GM23338 (cell line): ENCODE results near the gene EED. TPM values are rescaled to one million over a fixed set of nuclear protein-coding genes. Genes with fewer than 3 reads are reported as not detected.

Experiments
- ATAC-seq: fragments of 200-7000 bp; cut with Tn5 transposase; 3 replicates; pipeline ENCODE4 v1.9.1; 2020
- DNase-seq: peaks from one replicate; pipeline ENCODE4 v3.0.0-alpha.2; 2015; ENCODE audit warnings: low spot score
- H2AFZ ChIP-seq: fragments of 200-600 bp; sonication (generic); 2 replicates; pipeline ENCODE4 v1.8.0; 2016; ENCODE audit warnings: antibody characterized with exemption, mild to moderate bottlenecking, moderate library complexity
- H3F3A ChIP-seq: fragments of 200-600 bp; sonication (generic); replicated peaks from 2 replicates; pipeline ENCODE4 v1.8.0; 2017; ENCODE audit warnings: antibody characterized with exemption, mixed run types, low read depth
- H3K27ac ChIP-seq: fragments of 200-600 bp; sonication (generic); 2 replicates; pipeline ENCODE4 v1.6.1; 2016; ENCODE audit warnings: low read depth
- H3K27me3 ChIP-seq: fragments of 200-600 bp; sonication (generic); 2 replicates; pipeline ENCODE4 v1.8.0; 2016; ENCODE audit warnings: mild to moderate bottlenecking, mixed run types, moderate library complexity; ENCODE audit not compliant: insufficient read depth
- H3K36me3 ChIP-seq: fragments of 200-600 bp; sonication (generic); 2 replicates; pipeline ENCODE4 v1.8.0; 2016; ENCODE audit warnings: mild to moderate bottlenecking; ENCODE audit not compliant: insufficient read depth
- H3K4me1 ChIP-seq: fragments of 200-600 bp; sonication (generic); 2 replicates; pipeline ENCODE4 v1.8.0; 2016; ENCODE audit warnings: mild to moderate bottlenecking, moderate library complexity; ENCODE audit not compliant: insufficient read depth
- H3K4me2 ChIP-seq: fragments of 200-600 bp; sonication (generic); 2 replicates; pipeline ENCODE4 v1.7.1; 2017; ENCODE audit warnings: mixed run types
- H3K4me3 ChIP-seq: fragments of 200-600 bp; sonication (generic); 2 replicates; pipeline ENCODE4 v1.6.1; 2016; ENCODE audit warnings: mixed run types
- H3K79me2 ChIP-seq: fragments of 200-600 bp; sonication (generic); replicated peaks from 2 replicates; pipeline ENCODE4 v1.8.0; 2017; ENCODE audit warnings: mild to moderate bottlenecking; ENCODE audit not compliant: insufficient read depth
- H3K9me2 ChIP-seq: fragments of 200-600 bp; sonication (generic); 2 replicates; pipeline ENCODE4 v1.8.0; 2017; ENCODE audit not compliant: insufficient read depth
- H4K20me1 ChIP-seq: fragments of 200-600 bp; sonication (generic); replicated peaks from 2 replicates; pipeline ENCODE4 v1.8.0; 2017; ENCODE audit warnings: mild to moderate bottlenecking; ENCODE audit not compliant: insufficient read depth
- H3K27ac Mint-ChIP-seq: 2 replicates; pipeline ENCODE4 v1.8.0; 2020; ENCODE audit warnings: inconsistent platforms, mild to moderate bottlenecking, moderate library complexity, mixed read lengths
- H3K27me3 Mint-ChIP-seq: 3 replicates; pipeline ENCODE4 v1.8.0; 2022; ENCODE audit warnings: low read depth, mild to moderate bottlenecking, moderate library complexity, mixed read lengths, inconsistent platforms; ENCODE audit not compliant: insufficient read depth, poor library complexity
- H3K36me3 Mint-ChIP-seq: 3 replicates; pipeline ENCODE4 v1.8.0; 2021; ENCODE audit warnings: low read depth, mild to moderate bottlenecking, inconsistent platforms, moderate library complexity, mixed read lengths
- H3K4me1 Mint-ChIP-seq: 3 replicates; pipeline ENCODE4 v1.8.0; 2020; ENCODE audit warnings: mild to moderate bottlenecking, inconsistent platforms, mixed read lengths
- H3K4me3 Mint-ChIP-seq: 3 replicates; pipeline ENCODE4 v1.8.0; 2021; ENCODE audit warnings: moderate library complexity, mild to moderate bottlenecking, inconsistent platforms, mixed read lengths
- H3K9me3 Mint-ChIP-seq: 3 replicates; pipeline ENCODE4 v1.8.0; 2020; ENCODE audit warnings: moderate library complexity, mild to moderate bottlenecking, inconsistent platforms, mixed read lengths
- CREB1 ChIP-seq: fragments of 250-450 bp; sonication (Bioruptor Pico); IDR thresholded peaks from 2 replicates; pipeline ENCODE4 v1.5.0; 2020; ENCODE audit warnings: low read depth, mild to moderate bottlenecking, moderate library complexity
- EZH2phosphoT487 ChIP-seq: fragments of 200-600 bp; sonication (generic); IDR thresholded peaks from one replicate; pipeline ENCODE4 v1.8.1; 2018; ENCODE audit warnings: antibody characterized with exemption; ENCODE audit not compliant: unreplicated experiment
- JUNB ChIP-seq: IDR thresholded peaks from one replicate; pipeline ENCODE4 v1.6.1; 2016; ENCODE audit warnings: antibody characterized with exemption; ENCODE audit not compliant: unreplicated experiment
- POLR2AphosphoS5 ChIP-seq: IDR thresholded peaks from 2 replicates; pipeline ENCODE4 v1.6.1; 2016; ENCODE audit warnings: antibody characterized with exemption, low read depth
- STAT1 ChIP-seq: IDR thresholded peaks from one replicate; pipeline ENCODE4 v1.6.1; 2016; ENCODE audit warnings: antibody characterized with exemption; ENCODE audit not compliant: unreplicated experiment
- ZNF114 ChIP-seq: fragments of 250-450 bp; sonication (Bioruptor Pico); IDR thresholded peaks from 2 replicates; pipeline ENCODE4 v1.5.0; 2020; ENCODE audit warnings: mild to moderate bottlenecking, moderate library complexity
- ZNF331 ChIP-seq: fragments of 250-450 bp; sonication (Bioruptor Pico); IDR thresholded peaks from 2 replicates; pipeline ENCODE4 v1.5.0; 2020; ENCODE audit warnings: low read depth, mild to moderate bottlenecking, moderate library complexity
- polyA plus RNA-seq: library from polyadenylated mRNA; unstranded; fragments of >200 nt; fragmentation: Nextera tagmentation; extraction: Ambion mirVana; gene quantifications from 2 replicates; pipeline ENCODE4 v1.2.1, GENCODE V29; 2016
- total RNA-seq: library from RNA; depleted of rRNA; stranded (reverse); fragments of >200 nt; shearing (Covaris generic); gene quantifications from 2 replicates; pipeline ENCODE4 v1.2.3, GENCODE V29; 2014
- TF ChIP-seq, protein P1 (sequence below), 2 experiments: fragments of 200-600 bp in 1 of 2; sonication (generic) in 1 of 2; conservative IDR thresholded peaks; 2 replicates each; pipeline versions ENCODE4 v1.5.1 to v1.6.1; 2016 to 2017; ENCODE audit warnings: antibody characterized with exemption in 2 of 2, low read depth in 2 of 2, mild to moderate bottlenecking in 2 of 2, moderate library complexity in 1 of 2
- TF ChIP-seq, protein P2 (sequence below): IDR thresholded peaks from one replicate; pipeline ENCODE4 v1.6.1; 2018; ENCODE audit warnings: antibody characterized with exemption; ENCODE audit not compliant: unreplicated experiment
- TF ChIP-seq, protein P3 (sequence below): IDR thresholded peaks from 2 replicates; pipeline ENCODE4 v1.6.1; 2016; ENCODE audit warnings: antibody characterized with exemption

EED gene
- total and polyA plus RNA-seq, 2 experiments from 2014 or later: 26.7 to 29.7 TPM

DNA sequence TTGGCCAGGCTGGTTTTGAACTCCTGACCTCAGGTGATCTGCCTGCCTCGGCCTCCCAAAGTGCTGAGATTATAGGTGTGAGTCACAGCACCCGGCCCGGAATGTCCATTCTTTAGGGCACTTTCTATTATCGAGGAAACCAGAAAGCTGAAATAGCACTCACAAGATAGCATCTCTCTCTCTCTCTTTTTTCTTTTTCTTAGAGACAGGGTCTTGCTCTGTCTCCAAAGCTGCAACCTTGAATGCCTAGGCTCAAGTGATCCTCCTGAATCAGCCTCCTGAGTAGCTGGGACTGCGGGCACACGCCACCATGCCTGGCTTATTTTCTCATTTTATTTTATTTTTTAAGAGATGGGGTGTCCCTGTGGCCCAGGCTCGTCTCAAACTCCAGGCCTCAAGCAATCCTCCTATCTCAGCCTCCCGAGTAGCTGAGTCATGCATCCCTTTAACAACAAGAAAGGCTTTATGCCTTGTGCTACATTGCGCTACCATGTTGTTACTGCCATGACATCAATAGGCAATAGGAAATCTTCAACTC is 7.2 kb upstream of the EED start (continued):
- TF ChIP-seq, protein P1, sequence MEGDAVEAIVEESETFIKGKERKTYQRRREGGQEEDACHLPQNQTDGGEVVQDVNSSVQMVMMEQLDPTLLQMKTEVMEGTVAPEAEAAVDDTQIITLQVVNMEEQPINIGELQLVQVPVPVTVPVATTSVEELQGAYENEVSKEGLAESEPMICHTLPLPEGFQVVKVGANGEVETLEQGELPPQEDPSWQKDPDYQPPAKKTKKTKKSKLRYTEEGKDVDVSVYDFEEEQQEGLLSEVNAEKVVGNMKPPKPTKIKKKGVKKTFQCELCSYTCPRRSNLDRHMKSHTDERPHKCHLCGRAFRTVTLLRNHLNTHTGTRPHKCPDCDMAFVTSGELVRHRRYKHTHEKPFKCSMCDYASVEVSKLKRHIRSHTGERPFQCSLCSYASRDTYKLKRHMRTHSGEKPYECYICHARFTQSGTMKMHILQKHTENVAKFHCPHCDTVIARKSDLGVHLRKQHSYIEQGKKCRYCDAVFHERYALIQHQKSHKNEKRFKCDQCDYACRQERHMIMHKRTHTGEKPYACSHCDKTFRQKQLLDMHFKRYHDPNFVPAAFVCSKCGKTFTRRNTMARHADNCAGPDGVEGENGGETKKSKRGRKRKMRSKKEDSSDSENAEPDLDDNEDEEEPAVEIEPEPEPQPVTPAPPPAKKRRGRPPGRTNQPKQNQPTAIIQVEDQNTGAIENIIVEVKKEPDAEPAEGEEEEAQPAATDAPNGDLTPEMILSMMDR (conservative IDR thresholded peaks at IDR 0.05; ENCODE audit: low read depth in 2 of 2): no peak
- TF ChIP-seq, protein P2, sequence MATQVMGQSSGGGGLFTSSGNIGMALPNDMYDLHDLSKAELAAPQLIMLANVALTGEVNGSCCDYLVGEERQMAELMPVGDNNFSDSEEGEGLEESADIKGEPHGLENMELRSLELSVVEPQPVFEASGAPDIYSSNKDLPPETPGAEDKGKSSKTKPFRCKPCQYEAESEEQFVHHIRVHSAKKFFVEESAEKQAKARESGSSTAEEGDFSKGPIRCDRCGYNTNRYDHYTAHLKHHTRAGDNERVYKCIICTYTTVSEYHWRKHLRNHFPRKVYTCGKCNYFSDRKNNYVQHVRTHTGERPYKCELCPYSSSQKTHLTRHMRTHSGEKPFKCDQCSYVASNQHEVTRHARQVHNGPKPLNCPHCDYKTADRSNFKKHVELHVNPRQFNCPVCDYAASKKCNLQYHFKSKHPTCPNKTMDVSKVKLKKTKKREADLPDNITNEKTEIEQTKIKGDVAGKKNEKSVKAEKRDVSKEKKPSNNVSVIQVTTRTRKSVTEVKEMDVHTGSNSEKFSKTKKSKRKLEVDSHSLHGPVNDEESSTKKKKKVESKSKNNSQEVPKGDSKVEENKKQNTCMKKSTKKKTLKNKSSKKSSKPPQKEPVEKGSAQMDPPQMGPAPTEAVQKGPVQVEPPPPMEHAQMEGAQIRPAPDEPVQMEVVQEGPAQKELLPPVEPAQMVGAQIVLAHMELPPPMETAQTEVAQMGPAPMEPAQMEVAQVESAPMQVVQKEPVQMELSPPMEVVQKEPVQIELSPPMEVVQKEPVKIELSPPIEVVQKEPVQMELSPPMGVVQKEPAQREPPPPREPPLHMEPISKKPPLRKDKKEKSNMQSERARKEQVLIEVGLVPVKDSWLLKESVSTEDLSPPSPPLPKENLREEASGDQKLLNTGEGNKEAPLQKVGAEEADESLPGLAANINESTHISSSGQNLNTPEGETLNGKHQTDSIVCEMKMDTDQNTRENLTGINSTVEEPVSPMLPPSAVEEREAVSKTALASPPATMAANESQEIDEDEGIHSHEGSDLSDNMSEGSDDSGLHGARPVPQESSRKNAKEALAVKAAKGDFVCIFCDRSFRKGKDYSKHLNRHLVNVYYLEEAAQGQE: no peak
- TF ChIP-seq, protein P3, sequence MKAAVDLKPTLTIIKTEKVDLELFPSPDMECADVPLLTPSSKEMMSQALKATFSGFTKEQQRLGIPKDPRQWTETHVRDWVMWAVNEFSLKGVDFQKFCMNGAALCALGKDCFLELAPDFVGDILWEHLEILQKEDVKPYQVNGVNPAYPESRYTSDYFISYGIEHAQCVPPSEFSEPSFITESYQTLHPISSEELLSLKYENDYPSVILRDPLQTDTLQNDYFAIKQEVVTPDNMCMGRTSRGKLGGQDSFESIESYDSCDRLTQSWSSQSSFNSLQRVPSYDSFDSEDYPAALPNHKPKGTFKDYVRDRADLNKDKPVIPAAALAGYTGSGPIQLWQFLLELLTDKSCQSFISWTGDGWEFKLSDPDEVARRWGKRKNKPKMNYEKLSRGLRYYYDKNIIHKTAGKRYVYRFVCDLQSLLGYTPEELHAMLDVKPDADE: no peak
- TF ChIP-seq EZH2phosphoT487: no peak
- no peak for TF ChIP-seq CREB1
- no peak for TF ChIP-seq STAT1
- no peak for TF ChIP-seq ZNF331 (CRISPR knock-in tag)
- no peak for TF ChIP-seq POLR2AphosphoS5
- no peak for TF ChIP-seq ZNF114 (CRISPR knock-in tag)
- no peak for TF ChIP-seq JUNB

DNA sequence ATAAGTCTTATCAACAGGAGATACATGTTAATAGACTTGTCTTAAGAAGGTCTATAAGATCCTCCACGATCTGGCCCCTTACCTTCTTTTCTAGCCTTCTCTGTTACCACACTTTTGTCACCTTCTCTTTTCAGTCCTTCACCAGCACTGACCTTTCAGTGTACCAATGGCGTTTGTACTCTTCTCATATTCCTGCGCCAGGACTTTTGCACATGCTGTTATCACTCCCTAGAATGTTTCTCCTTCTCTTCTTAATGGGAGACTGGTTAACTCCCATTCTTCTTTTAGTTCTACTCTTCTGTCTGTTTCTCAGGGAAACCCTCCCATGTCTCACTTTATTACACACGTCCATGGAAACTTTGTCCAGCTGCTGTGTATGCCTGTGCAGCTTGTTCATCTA is 4.4 kb upstream of the EED start:
- H3K27ac ChIP-seq: no peak overlapping the region
- Mint-ChIP-seq H3K9me3 (no peaks in the 10 kb centered on the region), H3K4me3 (no peak overlapping the region), H3K4me1 (peaks cover 5% of the 10 kb centered on the region; the same call in 2 of the 3 replicates), H3K36me3 (no peaks in the 10 kb centered on the region), H3K27ac (no peak overlapping the region), H3K27me3 (no peaks in the 10 kb centered on the region)
- DNase-seq: no peak
- ATAC-seq: no peak
- H3K27me3 ChIP-seq: no peaks in the 10 kb centered on the region
- peaks cover 10% of the 10 kb centered on the region for H3K4me1 ChIP-seq
- no peaks in the 10 kb centered on the region for H3K36me3 ChIP-seq
- H3K4me3 ChIP-seq: no peak overlapping the region
- H3F3A ChIP-seq: no peaks in the 10 kb centered on the region
- H2AFZ ChIP-seq: no peak overlapping the region
- no peaks in the 10 kb centered on the region for H3K9me2 ChIP-seq
- H3K79me2 ChIP-seq: no peaks in the 10 kb centered on the region
- TF ChIP-seq ZNF331 (CRISPR knock-in tag) (no peak), ZNF114 (CRISPR knock-in tag) (no peak), EZH2phosphoT487 (no peak), CREB1 (no peak), JUNB (no peak)
- TF ChIP-seq, protein P1 (conservative IDR thresholded peaks at IDR 0.05; ENCODE audit: low read depth in 2 of 2): no peak
- TF ChIP-seq, protein P2: no peak
- no peak overlapping the region for H3K4me2 ChIP-seq
- no peaks in the 10 kb centered on the region for H4K20me1 ChIP-seq
